ENCODE data around the gene ATP8B4. TPM values are rescaled to one million over a fixed set of nuclear protein-coding genes. Genes with fewer than 3 reads are reported as not detected.
"Not testable (repeated sequence)": the region's sequence is repeated elsewhere in the genome, so short reads cannot be mapped to it uniquely, and the experiment has no call there.

ATP8B4 gene
- total and polyA plus RNA-seq, 10 donors, result 1.7 to 42.8 (median 27.7) TPM

DNA sequence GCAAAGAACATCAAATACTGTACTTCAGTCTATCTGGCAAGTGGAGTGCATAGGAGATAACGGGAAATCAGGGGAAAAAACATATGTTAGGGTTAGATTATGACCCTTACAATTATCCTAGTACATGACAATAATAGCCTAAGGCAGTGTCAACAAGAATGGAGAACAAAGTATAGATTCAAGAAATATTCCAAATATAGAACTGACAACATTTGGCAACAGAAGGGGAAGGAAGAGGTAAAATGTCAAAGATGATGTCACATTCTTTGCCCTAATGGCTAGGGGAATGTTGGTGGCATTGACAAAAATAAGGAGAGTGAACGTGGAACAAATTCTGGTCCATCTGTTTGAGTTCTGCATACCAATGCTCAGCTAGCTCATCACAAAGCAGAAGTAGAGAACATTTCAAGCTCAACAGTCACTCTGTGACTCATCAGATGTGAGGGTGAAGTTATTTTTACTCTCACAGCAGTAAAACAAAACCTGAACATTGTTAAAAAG lies 15.5 kb upstream of the ATP8B4 start:
- intact Hi-C loops (cut with DNase I; ENCODE audit: low total_unique reads), result no loop called here
- Histone ChIP-seq H3K27ac (peak overlapping the region in 6 of 8 donors; percentile 5 to 74 (median 68)), H3K36me3 (no peaks in the 10 kb centered on the region), H3K27me3 (replicated peaks in 1 of 7) (peaks cover 0 to 12% (median 0%) of the 10 kb centered on the region in 7 donors), H3K9me3 (peaks cover 0 to 5% (median 0%) of the 10 kb centered on the region in 8 donors), H3K4me1 (peaks cover 0 to 23% (median 8%) of the 10 kb centered on the region in 6 donors), H3K4me3 (no peak overlapping the region)
- TF ChIP-seq POLR2A (IDR thresholded peaks at IDR 0.05) (no peak), POLR2AphosphoS5 (IDR thresholded peaks at IDR 0.05) (no peak)
- TF ChIP-seq, protein P1, sequence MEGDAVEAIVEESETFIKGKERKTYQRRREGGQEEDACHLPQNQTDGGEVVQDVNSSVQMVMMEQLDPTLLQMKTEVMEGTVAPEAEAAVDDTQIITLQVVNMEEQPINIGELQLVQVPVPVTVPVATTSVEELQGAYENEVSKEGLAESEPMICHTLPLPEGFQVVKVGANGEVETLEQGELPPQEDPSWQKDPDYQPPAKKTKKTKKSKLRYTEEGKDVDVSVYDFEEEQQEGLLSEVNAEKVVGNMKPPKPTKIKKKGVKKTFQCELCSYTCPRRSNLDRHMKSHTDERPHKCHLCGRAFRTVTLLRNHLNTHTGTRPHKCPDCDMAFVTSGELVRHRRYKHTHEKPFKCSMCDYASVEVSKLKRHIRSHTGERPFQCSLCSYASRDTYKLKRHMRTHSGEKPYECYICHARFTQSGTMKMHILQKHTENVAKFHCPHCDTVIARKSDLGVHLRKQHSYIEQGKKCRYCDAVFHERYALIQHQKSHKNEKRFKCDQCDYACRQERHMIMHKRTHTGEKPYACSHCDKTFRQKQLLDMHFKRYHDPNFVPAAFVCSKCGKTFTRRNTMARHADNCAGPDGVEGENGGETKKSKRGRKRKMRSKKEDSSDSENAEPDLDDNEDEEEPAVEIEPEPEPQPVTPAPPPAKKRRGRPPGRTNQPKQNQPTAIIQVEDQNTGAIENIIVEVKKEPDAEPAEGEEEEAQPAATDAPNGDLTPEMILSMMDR (IDR thresholded peaks at IDR 0.05 in 8 of 11, conservative IDR thresholded peaks at IDR 0.05 in 3 of 11), result no peak
- WGBS, 5 donors, result 8 to 23% (median 10%) methylated on average over 2 of the region's 2 CpGs
- DNase-seq, result no peak

DNA sequence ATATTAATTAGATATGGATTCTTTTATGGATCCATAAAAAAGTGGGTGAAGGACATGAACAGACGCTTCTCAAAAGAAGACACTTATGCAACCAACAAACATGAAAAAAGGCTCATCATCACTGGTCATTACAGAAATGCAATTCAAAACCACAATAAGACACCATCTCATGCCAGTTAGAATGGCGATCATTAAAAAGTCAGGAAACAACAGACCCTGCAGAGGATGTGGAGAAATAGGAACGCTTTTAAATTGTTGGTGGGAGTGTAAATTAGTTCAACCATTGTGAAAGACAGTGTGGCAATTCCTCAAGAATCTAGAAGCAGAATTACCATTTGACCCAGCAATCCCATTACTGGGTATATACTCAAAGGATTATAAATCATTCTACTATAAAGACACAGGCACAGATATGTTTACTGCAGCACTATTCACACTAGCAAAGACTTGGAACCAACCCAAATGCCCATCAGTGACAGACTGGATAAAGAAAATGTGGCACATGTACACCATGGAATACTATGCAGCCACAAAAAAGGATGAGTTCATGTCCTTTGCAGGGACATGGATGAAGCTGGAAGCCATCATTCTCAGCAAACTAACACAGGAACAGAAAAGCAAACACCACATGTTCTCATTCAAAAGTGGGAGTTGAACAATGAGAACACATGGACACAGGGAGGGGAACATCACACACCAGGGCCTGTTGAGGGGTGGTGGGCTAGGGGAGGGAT lies 13.4 kb upstream of the ATP8B4 start:
- H3K4me3 ChIP-seq; DNase-seq; intact Hi-C loops (cut with DNase I; ENCODE audit: low total_unique reads); H3K27me3 ChIP-seq (replicated peaks in 1 of 7); H3K9me3 ChIP-seq; H3K36me3 ChIP-seq: not testable (repeated sequence)
- H3K4me1 ChIP-seq, result peaks cover 0 to 29% (median 11%) of the 10 kb centered on the region in 6 donors
- WGBS, 5 donors, result 50 to 79% (median 68%) methylated on average over 3 of the region's 3 CpGs
- peak overlapping the region in 3 of 8 donors; percentile 1 to 13 (median 2) for H3K27ac ChIP-seq

DNA sequence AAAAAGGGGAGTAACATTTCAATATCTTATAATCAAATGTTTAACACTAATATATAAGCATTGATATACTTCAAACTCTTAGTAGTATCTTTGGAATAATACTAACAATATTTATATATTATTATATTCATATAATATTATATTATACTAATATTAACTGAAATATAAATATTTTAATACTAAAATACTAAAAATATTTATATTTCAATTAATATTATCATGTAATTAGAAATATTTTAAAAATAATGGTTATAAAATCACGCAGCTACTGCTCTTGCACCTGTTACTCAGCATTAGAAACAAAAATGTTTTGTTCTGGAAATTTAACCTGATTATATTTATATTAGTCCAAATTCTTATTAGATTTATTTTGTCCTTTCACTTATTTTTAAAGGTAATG lies 12.6 kb upstream of the ATP8B4 start:
- TF ChIP-seq, protein P1 (IDR thresholded peaks at IDR 0.05 in 8 of 11, conservative IDR thresholded peaks at IDR 0.05 in 3 of 11), result no peak
- TF ChIP-seq POLR2AphosphoS5 (IDR thresholded peaks at IDR 0.05) (no peak), POLR2A (IDR thresholded peaks at IDR 0.05) (no peak)
- no peak overlapping the region for H3K4me3 ChIP-seq
- no peak for DNase-seq
- intact Hi-C loops (cut with DNase I; ENCODE audit: low total_unique reads), result no loop called here
- H3K27me3 ChIP-seq (replicated peaks in 1 of 7), result peaks cover 0 to 5% (median 0%) of the 10 kb centered on the region in 7 donors
- peak overlapping the region in 2 of 8 donors; percentile 1 to 2 for H3K27ac ChIP-seq
- H3K9me3 ChIP-seq, result peaks cover 0 to 5% (median 0%) of the 10 kb centered on the region in 8 donors
- peaks cover 0 to 29% (median 11%) of the 10 kb centered on the region in 6 donors for H3K4me1 ChIP-seq
- no peaks in the 10 kb centered on the region for H3K36me3 ChIP-seq
- 88 to 100% (median 95%) methylated on average over 1 of the region's 1 CpG for WGBS, 5 donors

DNA sequence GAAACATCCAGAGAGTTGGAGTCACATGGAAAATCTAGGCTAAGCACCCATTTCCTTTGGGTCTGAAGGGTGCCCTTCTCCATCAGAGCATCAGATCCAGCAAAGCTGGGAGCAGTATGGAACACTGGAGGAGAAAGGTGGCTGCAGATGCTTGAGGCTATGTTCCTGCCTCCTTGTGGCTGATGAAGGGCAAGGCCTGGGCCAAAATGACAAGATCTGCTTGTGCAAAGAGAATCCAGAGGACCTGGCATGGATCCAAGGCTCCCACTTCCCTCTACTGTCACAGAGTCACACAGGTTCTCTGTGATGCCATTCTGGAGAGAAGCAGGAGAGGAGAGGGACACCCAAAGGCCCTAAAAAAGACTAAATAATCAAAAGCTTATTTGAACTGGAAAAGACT lies 9.2 kb upstream of the ATP8B4 start:
- Histone ChIP-seq H3K4me3 (no peak overlapping the region), H3K36me3 (no peaks in the 10 kb centered on the region), H3K27ac (peak overlapping the region in 2 of 8 donors; percentile 10 to 38), H3K9me3 (peaks cover 0 to 13% (median 0%) of the 10 kb centered on the region in 8 donors), H3K4me1 (peaks cover 0 to 7% (median 0%) of the 10 kb centered on the region in 6 donors), H3K27me3 (replicated peaks in 1 of 7) (no peaks in the 10 kb centered on the region)
- TF ChIP-seq, protein P1 (IDR thresholded peaks at IDR 0.05 in 8 of 11, conservative IDR thresholded peaks at IDR 0.05 in 3 of 11), result peak in 2 of 11 experiments; percentile 39 to 46
- TF ChIP-seq POLR2A (IDR thresholded peaks at IDR 0.05) (no peak), POLR2AphosphoS5 (IDR thresholded peaks at IDR 0.05) (peak in 1 of 3 donors; percentile 57)
- intact Hi-C loops (cut with DNase I; ENCODE audit: low total_unique reads), result no loop called here
- peak; percentile 76 for DNase-seq

All from spleen (tissue), 11 donors.